HCT116 (cell line): Measurements from ENCODE around the gene MAP3K2. TPM values are rescaled to one million over a fixed set of nuclear protein-coding genes. Genes with fewer than 3 reads are reported as not detected.

ENCODE experiments used
- ATAC-seq: fragments of 200-7000 bp; cut with Tn5 transposase; 2 replicates; pipeline ENCODE4 v1.9.1; 2020; ENCODE audit warnings: mild to moderate bottlenecking, moderate library complexity
- BruUV-seq: library from RNA; stranded (reverse); fragments of 400-500 nt; replicated peaks from 2 replicates; lab custom pipeline; 2021; lab: Mats Ljungman, UMichigan
- CTCF ChIA-PET: fragments of 300-600 bp; sonication (Branson Sonifier 250); formaldehyde crosslinking; loops from one replicate; lab custom pipeline; 2021; ENCODE audit warnings: antibody characterized with exemption; lab: Charles Lee
- POLR2A ChIA-PET: fragments of 300-600, 350-600 bp; sonication (Branson Sonifier 250); formaldehyde crosslinking; loops from one replicate; lab custom pipeline; 2021; ENCODE audit warnings: antibody characterized with exemption; lab: Charles Lee
- RAD21 ChIA-PET, 2 experiments: fragments of 300-600 bp; sonication (Branson Sonifier 250); formaldehyde crosslinking; loops; one replicate each; lab custom pipeline; 2023; ENCODE audit warnings: low total read pairs in 2 of 2; ENCODE audit not compliant: uncharacterized antibody in 2 of 2, unreplicated experiment in 2 of 2, low non-redundant PET in 1 of 2; lab: Charles Lee
- DNase-seq: peaks from one replicate; pipeline ENCODE4 v3.0.0-alpha.2; 2010; ENCODE audit warnings: low read depth, low spot score
- H2AFZ ChIP-seq: fragments of 200-600 bp; shearing (Covaris generic), sonication (generic); 2 replicates; pipeline ENCODE4 v1.6.1; 2017; ENCODE audit warnings: low read depth, mixed run types, mixed read lengths, antibody characterized with exemption, low read length; ENCODE audit not compliant: poor library complexity, severe bottlenecking
- H3K27ac ChIP-seq: 2 replicates; pipeline ENCODE4 v1.5.1; 2012; ENCODE audit warnings: low read depth, low read length
- H3K27me3 ChIP-seq: fragments of 200-600 bp; sonication (generic); 2 replicates; pipeline ENCODE4 v1.6.1; 2016; ENCODE audit warnings: mixed run types, low read length, mixed read lengths; ENCODE audit not compliant: insufficient read depth
- H3K36me3 ChIP-seq, 2 experiments: fragments of 200-500 bp in 1 of 2; fragments of 200-600 bp in 1 of 2; sonication (Bioruptor generic) in 1 of 2; sonication (generic) in 1 of 2; 2 replicates each; pipeline versions ENCODE4 v1.5.1 to v1.6.1; 2014 to 2016; ENCODE audit warnings: low read length in 2 of 2, inconsistent platforms in 1 of 2, mixed read lengths in 1 of 2, mixed run types in 1 of 2; ENCODE audit not compliant: insufficient read depth in 2 of 2, control insufficient read depth in 1 of 2
- H3K4me1 ChIP-seq, 2 experiments: fragments of 200-600 bp in 1 of 2; sonication (generic) in 1 of 2; 2 replicates each; pipeline versions ENCODE4 v1.5.1 to v1.6.1; 2012 to 2017; ENCODE audit warnings: low read length in 2 of 2, inconsistent platforms in 1 of 2, mild to moderate bottlenecking in 1 of 2, mixed read lengths in 1 of 2, mixed run types in 1 of 2, moderate library complexity in 1 of 2; ENCODE audit not compliant: insufficient read depth in 2 of 2, control insufficient read depth in 1 of 2
- H3K4me2 ChIP-seq: fragments of 200-600 bp; sonication (generic); 2 replicates; pipeline ENCODE4 v1.6.1; 2017; ENCODE audit warnings: mixed run types, low read length, mixed read lengths
- H3K4me3 ChIP-seq, 2 experiments: fragments of 200-600 bp in 1 of 2; sonication (generic) in 1 of 2; replicated peaks in 1 of 2; 2 replicates each; pipeline ENCODE4 v1.5.1; 2011 to 2016; ENCODE audit warnings: low read length in 2 of 2, control low read depth in 1 of 2, low read depth in 1 of 2, mild to moderate bottlenecking in 1 of 2, mixed read lengths in 1 of 2, mixed run types in 1 of 2
- H3K79me2 ChIP-seq: fragments of 200-600 bp; sonication (generic); 2 replicates; pipeline ENCODE4 v1.6.1; 2017; ENCODE audit warnings: mild to moderate bottlenecking, mixed run types, low read length, moderate library complexity, mixed read lengths; ENCODE audit not compliant: insufficient read depth
- H3K9ac ChIP-seq: fragments of 200-600 bp; sonication (generic); 2 replicates; pipeline ENCODE4 v1.6.1; 2016; ENCODE audit warnings: low read length, mixed read lengths
- H3K9me2 ChIP-seq: fragments of 200-600 bp; sonication (generic), shearing (Covaris generic); 2 replicates; pipeline ENCODE4 v1.6.1; 2017; ENCODE audit warnings: mixed run types, mild to moderate bottlenecking, moderate library complexity; ENCODE audit not compliant: insufficient read depth
- H3K9me3 ChIP-seq, 2 experiments: fragments of 200-500 bp in 1 of 2; fragments of 200-600 bp in 1 of 2; sonication (Bioruptor generic) in 1 of 2; sonication (generic) in 1 of 2; 2 replicates each; pipeline ENCODE4 v1.6.1; 2014 to 2017; ENCODE audit warnings: low read length in 2 of 2, mixed read lengths in 2 of 2, inconsistent platforms in 1 of 2, low read depth in 1 of 2, mild to moderate bottlenecking in 1 of 2, mixed run types in 1 of 2, moderate library complexity in 1 of 2; ENCODE audit not compliant: control insufficient read depth in 1 of 2, insufficient read depth in 1 of 2
- H4K20me1 ChIP-seq: fragments of 200-600 bp; sonication (generic), shearing (Covaris generic); 2 replicates; pipeline ENCODE4 v1.6.1; 2017; ENCODE audit warnings: mixed run types, mild to moderate bottlenecking, moderate library complexity; ENCODE audit not compliant: insufficient read depth
- CBX3 ChIP-seq: IDR thresholded peaks from 2 replicates; pipeline ENCODE4 v1.6.1; 2012; ENCODE audit warnings: low read depth
- CEBPB ChIP-seq: IDR thresholded peaks from 2 replicates; pipeline ENCODE4 v1.6.1; 2012; ENCODE audit warnings: low read depth
- EGR1 ChIP-seq: IDR thresholded peaks from 2 replicates; pipeline ENCODE4 v1.6.1; 2012; ENCODE audit warnings: low read depth
- EZH2 ChIP-seq: fragments of 200-600 bp; sonication (generic); IDR thresholded peaks from 2 replicates; pipeline ENCODE4 v1.6.1; 2017; ENCODE audit warnings: antibody characterized with exemption, mixed run types
- EZH2phosphoT487 ChIP-seq: fragments of 200-600 bp; IDR thresholded peaks from 2 replicates; pipeline ENCODE4 v1.6.1; 2018; ENCODE audit warnings: antibody characterized with exemption, borderline replicate concordance
- FOSL1 ChIP-seq: IDR thresholded peaks from 2 replicates; pipeline ENCODE4 v1.6.1; 2012; ENCODE audit warnings: low read depth
- JUND ChIP-seq: IDR thresholded peaks from 2 replicates; pipeline ENCODE4 v1.6.1; 2012
- POLR2A ChIP-seq: IDR thresholded peaks from 2 replicates; pipeline ENCODE4 v1.7.0; 2011; ENCODE audit warnings: borderline replicate concordance; ENCODE audit not compliant: insufficient read depth, insufficient read length; ENCODE audit errors: extremely low read depth
- POLR2AphosphoS5 ChIP-seq: IDR thresholded peaks from 2 replicates; pipeline ENCODE4 v1.6.1; 2011; ENCODE audit warnings: mild to moderate bottlenecking, low read depth, low read length, moderate library complexity
- RAD21 ChIP-seq: IDR thresholded peaks from 2 replicates; pipeline ENCODE4 v1.6.1; 2012; ENCODE audit warnings: low read depth, mild to moderate bottlenecking
- SP1 ChIP-seq: IDR thresholded peaks from 2 replicates; pipeline ENCODE4 v1.6.1; 2012; ENCODE audit warnings: low read depth
- SRF ChIP-seq: IDR thresholded peaks from 2 replicates; pipeline ENCODE4 v1.6.1; 2012; ENCODE audit warnings: low read depth
- TCF7L2 ChIP-seq: IDR thresholded peaks from 2 replicates; pipeline ENCODE4 v1.7.0; 2011; ENCODE audit warnings: borderline replicate concordance, inconsistent platforms; ENCODE audit not compliant: insufficient read depth, insufficient read length; ENCODE audit errors: extremely low read depth
- ZNF274 ChIP-seq: fragments of 200-500 bp; sonication (Bioruptor generic); IDR thresholded peaks from 2 replicates; pipeline ENCODE4 v1.6.1; 2014; ENCODE audit warnings: mild to moderate bottlenecking, low read depth, low read length, inconsistent platforms
- intact Hi-C: fragments of 100-400 bp; cut with micrococcal nuclease; formaldehyde crosslinking; loops from 2 replicates; pipeline ENCODE4 v1.10.0; 2022
- total RNA-seq: library from RNA; stranded (reverse); gene quantifications from one replicate; pipeline ENCODE4 v1.2.1, GENCODE V29; 2021; ENCODE audit not compliant: unreplicated experiment
- TF ChIP-seq, protein P1 (sequence below): IDR thresholded peaks from 2 replicates; pipeline ENCODE4 v1.6.1; 2012
- TF ChIP-seq, protein P2 (sequence below): IDR thresholded peaks from 2 replicates; pipeline ENCODE4 v1.6.1; 2011; ENCODE audit warnings: mild to moderate bottlenecking, low read length, moderate library complexity; ENCODE audit not compliant: insufficient replicate concordance; ENCODE audit errors: extremely low read depth
- TF ChIP-seq, protein P3 (sequence below): IDR thresholded peaks from 2 replicates; pipeline ENCODE4 v1.6.1; 2012
- TF ChIP-seq, protein P4 (sequence below): IDR thresholded peaks from 2 replicates; pipeline ENCODE4 v1.6.1; 2012; ENCODE audit warnings: low read depth

Gene MAP3K2
- total RNA-seq, 1 experiment from 2014 or later = 44.5 TPM

DNA sequence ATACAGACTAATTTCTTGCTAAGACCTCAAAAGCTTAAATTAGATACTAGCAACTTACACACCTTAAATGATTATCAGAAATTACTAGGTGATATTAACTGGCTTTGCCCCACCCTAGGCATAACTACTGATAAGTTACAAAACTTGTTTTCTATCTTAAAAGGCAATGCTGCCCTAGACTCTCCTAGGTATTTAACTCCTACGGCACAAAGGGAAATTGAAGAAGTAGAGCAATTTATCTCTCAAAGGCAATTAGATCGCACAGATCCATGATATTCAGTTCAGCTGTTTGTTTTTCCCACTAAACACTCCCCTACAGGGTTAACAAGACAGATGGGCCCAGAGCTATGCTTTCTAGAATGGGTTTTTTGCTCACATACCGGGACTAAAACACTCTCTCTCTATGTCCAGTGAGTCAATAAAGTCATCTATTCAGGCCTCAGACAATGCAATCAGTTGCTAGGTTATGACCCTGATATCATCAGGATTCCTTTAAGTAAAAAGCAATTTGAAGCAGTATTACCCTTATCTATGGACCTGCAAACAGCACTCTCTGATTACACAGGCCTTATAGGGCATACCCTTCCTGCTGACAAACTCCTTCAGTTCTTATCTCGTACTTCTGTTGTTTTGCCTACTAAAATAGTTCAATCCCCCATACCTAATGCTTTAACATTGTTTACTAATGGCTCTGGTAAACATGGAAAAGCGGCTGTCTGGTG lies 14.3 kb downstream of the MAP3K2 start:
- no peaks in the 10 kb centered on the region for H3K9me2 ChIP-seq
- ChIA-PET POLR2A (no interaction called here), CTCF (no interaction called here), RAD21 (no interaction called here)
- H2AFZ ChIP-seq = no peak overlapping the region
- peaks cover 48% of the 10 kb centered on the region for H3K79me2 ChIP-seq
- no peaks in the 10 kb centered on the region for H3K36me3 ChIP-seq
- H3K9ac ChIP-seq = no peak overlapping the region
- intact Hi-C loops = loop anchor here (5.0 kb wide), 1 partner anchor 104 kb away; no protein-coding TSS in a partner anchor
- no peaks in the 10 kb centered on the region for H3K27me3 ChIP-seq
- H3K9me3 ChIP-seq = no peaks in the 10 kb centered on the region
- no peak overlapping the region for H3K4me3 ChIP-seq
- H3K4me1 ChIP-seq = peaks cover 6 to 9% of the 10 kb centered on the region in 2 experiments; a peak in 3 of 4 replicates
- no peak overlapping the region for H3K4me2 ChIP-seq
- H3K27ac ChIP-seq = no peak overlapping the region
- no peaks in the 10 kb centered on the region; the same call in 1 of the 2 replicates for H4K20me1 ChIP-seq
- DNase-seq (no peak), ATAC-seq (no peak)
- TF ChIP-seq POLR2A (no peak), FOSL1 (no peak), RAD21 (no peak), SRF (no peak), TCF7L2 (no peak), SP1 (no peak), CBX3 (no peak), JUND (no peak), POLR2AphosphoS5 (no peak), EZH2phosphoT487 (no peak), CEBPB (no peak), EZH2 (no peak), ZNF274 (no peak), EGR1 (no peak)
- TF ChIP-seq, protein P1, sequence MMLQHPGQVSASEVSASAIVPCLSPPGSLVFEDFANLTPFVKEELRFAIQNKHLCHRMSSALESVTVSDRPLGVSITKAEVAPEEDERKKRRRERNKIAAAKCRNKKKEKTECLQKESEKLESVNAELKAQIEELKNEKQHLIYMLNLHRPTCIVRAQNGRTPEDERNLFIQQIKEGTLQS = no peak
- TF ChIP-seq, protein P2, sequence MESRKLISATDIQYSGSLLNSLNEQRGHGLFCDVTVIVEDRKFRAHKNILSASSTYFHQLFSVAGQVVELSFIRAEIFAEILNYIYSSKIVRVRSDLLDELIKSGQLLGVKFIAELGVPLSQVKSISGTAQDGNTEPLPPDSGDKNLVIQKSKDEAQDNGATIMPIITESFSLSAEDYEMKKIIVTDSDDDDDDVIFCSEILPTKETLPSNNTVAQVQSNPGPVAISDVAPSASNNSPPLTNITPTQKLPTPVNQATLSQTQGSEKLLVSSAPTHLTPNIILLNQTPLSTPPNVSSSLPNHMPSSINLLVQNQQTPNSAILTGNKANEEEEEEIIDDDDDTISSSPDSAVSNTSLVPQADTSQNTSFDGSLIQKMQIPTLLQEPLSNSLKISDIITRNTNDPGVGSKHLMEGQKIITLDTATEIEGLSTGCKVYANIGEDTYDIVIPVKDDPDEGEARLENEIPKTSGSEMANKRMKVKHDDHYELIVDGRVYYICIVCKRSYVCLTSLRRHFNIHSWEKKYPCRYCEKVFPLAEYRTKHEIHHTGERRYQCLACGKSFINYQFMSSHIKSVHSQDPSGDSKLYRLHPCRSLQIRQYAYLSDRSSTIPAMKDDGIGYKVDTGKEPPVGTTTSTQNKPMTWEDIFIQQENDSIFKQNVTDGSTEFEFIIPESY = no peak
- TF ChIP-seq, protein P3, sequence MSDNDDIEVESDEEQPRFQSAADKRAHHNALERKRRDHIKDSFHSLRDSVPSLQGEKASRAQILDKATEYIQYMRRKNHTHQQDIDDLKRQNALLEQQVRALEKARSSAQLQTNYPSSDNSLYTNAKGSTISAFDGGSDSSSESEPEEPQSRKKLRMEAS = no peak
- TF ChIP-seq, protein P4, sequence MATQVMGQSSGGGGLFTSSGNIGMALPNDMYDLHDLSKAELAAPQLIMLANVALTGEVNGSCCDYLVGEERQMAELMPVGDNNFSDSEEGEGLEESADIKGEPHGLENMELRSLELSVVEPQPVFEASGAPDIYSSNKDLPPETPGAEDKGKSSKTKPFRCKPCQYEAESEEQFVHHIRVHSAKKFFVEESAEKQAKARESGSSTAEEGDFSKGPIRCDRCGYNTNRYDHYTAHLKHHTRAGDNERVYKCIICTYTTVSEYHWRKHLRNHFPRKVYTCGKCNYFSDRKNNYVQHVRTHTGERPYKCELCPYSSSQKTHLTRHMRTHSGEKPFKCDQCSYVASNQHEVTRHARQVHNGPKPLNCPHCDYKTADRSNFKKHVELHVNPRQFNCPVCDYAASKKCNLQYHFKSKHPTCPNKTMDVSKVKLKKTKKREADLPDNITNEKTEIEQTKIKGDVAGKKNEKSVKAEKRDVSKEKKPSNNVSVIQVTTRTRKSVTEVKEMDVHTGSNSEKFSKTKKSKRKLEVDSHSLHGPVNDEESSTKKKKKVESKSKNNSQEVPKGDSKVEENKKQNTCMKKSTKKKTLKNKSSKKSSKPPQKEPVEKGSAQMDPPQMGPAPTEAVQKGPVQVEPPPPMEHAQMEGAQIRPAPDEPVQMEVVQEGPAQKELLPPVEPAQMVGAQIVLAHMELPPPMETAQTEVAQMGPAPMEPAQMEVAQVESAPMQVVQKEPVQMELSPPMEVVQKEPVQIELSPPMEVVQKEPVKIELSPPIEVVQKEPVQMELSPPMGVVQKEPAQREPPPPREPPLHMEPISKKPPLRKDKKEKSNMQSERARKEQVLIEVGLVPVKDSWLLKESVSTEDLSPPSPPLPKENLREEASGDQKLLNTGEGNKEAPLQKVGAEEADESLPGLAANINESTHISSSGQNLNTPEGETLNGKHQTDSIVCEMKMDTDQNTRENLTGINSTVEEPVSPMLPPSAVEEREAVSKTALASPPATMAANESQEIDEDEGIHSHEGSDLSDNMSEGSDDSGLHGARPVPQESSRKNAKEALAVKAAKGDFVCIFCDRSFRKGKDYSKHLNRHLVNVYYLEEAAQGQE = no peak
- BruUV-seq = no TSS peak
